ENCODE results near the gene NAT16. TPM values are rescaled to one million over a fixed set of nuclear protein-coding genes. Genes with fewer than 3 reads are reported as not detected.
A peak's percentile ranks its signal among the peaks of the same experiment; 100 is the strongest.

The NAT16 gene
- total and polyA plus RNA-seq, 2 of the 13 experiments (the other 11 are each of a cell fraction or from before 2014, with no cell fraction given), result 0.04 TPM; not detected in 1

DNA sequence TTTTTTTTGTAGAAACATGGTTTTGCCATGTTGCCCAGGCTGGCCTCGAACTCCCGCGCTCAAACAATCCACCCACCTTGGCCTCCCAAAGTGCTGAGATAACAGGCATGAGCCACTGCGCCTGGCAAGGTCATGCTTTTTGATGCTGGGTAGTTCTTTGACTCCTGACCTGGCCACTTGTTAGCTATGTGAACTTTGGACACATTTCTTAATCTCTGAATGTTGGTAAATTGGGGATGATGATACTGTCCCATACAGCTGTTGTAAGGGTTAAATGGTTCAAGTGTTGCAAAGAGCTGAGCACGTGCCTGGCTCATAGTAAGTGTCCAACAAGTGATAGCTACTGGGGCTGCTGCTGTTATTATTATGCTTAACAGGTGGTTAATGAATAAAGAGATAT lies 40.2 kb upstream of the NAT16 start (continued):
- TF ChIP-seq, protein P1, sequence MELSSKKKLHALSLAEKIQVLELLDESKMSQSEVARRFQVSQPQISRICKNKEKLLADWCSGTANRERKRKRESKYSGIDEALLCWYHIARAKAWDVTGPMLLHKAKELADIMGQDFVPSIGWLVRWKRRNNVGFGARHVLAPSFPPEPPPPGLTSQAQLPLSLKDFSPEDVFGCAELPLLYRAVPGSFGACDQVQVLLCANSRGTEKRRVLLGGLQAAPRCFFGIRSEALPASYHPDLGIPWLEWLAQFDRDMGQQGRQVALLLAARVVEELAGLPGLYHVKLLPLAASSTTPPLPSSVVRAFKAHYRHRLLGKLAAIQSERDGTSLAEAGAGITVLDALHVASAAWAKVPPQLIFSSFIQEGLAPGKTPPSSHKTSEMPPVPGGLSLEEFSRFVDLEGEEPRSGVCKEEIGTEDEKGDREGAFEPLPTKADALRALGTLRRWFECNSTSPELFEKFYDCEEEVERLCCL (CRISPR knock-in tag; IDR thresholded peaks at IDR 0.05; ENCODE audit: borderline replicate concordance), result no peak
- TF ChIP-seq ZMYM3 (CRISPR knock-in tag; IDR thresholded peaks at IDR 0.05), result peak; percentile 21; the same call in 1 of the 2 replicates
- TF ChIP-seq, protein P2, sequence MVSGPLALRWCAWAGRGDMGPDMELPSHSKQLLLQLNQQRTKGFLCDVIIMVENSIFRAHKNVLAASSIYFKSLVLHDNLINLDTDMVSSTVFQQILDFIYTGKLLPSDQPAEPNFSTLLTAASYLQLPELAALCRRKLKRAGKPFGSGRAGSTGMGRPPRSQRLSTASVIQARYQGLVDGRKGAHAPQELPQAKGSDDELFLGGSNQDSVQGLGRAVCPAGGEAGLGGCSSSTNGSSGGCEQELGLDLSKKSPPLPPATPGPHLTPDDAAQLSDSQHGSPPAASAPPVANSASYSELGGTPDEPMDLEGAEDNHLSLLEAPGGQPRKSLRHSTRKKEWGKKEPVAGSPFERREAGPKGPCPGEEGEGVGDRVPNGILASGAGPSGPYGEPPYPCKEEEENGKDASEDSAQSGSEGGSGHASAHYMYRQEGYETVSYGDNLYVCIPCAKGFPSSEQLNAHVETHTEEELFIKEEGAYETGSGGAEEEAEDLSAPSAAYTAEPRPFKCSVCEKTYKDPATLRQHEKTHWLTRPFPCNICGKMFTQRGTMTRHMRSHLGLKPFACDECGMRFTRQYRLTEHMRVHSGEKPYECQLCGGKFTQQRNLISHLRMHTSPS (CRISPR knock-in tag; IDR thresholded peaks at IDR 0.05; ENCODE audit: low read depth), result no peak

DNA sequence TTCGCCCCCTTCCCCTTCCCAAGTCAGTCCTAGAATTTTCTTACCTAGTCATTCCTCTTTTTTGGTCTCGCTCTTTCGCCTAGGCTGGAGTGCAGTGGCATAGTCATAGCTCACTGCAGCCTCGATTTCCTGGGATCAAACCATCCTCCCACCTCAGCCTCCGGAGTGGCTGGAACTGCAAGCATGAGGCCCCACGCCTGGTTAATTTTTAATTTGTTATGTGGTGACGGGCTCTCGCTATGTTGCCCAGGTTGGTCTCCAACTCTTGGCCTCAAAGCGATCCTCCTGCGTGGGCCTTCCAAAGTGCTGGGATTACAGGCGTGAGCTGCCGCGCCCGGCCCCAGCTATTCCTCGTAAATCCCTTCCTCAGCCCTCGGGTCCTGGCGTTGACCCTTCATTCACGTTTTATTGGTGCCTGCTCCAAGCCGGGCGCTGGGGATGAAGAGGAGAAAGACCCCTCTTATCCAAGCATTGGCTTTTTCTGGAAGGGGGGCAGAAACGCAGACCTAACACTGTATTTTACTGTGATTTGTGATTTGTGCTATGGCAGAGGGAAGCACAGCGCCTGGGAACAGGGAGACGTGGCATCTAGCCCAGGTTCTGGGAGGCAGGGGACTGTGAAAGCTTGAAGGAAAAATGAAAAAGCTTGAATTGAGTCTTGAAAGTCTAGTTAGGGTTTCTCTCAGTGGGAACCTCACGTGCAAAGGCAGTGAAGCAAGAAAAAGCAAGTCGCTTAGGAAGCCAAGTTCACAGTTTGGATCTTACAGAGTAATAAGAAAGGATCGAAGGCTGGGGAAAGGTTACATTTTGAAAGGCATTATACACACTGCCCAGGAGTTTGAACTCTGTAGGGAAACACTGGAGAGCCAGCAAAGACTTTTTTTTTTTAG lies 38.4 kb upstream of the NAT16 start:
- peak overlapping the region; percentile 86 for H3K9ac ChIP-seq (ENCODE audit: insufficient read depth, low read depth, low read length)
- FAIRE-seq, result peak; percentile 28
- peaks cover 44% of the 10 kb centered on the region for H3K4me1 ChIP-seq (ENCODE audit: insufficient read depth, low read length)
- peak; percentile 54 for ATAC-seq
- TSS peak; percentile 81 for BruUV-seq (replicated peaks)
- WGBS (ENCODE audit: low lambda C conversion rate), result 1% methylated on average over 24 of the region's 26 CpGs
- no peak overlapping the region for H2AFZ ChIP-seq (ENCODE audit: low read length)
- ChIA-PET POLR2A (interaction anchor here (0.6 to 11.2 kb wide), 22 partner anchors 11 to 1039 kb away, joined by 3 to 202 read pairs (median 6); partner anchors contain the start of genes CLDN15, FIS1, IFT22 and MOGAT3), CTCF (ENCODE audit: low intra/inter-chr PET ratio, low total read pairs) (interaction anchor here (1.0 kb wide), 1 partner anchor 25 kb away, joined by 3 read pairs; no protein-coding TSS in a partner anchor)
- H3K36me3 ChIP-seq (replicated peaks in 1 of 2; ENCODE audit: control insufficient read depth in 1 of 2, insufficient read depth in 2 of 2, low read length in 2 of 2), result peaks cover 4 to 16% of the 10 kb centered on the region in 2 experiments; a peak in 4 of 5 replicates
- H4K20me1 ChIP-seq (ENCODE audit: insufficient read depth, low read length), result no peaks in the 10 kb centered on the region
- in situ Hi-C loops (cut with HindIII; ENCODE audit: extremely low pct_ligation_motif_present, low pct_unique_long_range_greater_than_20kb), result no loop called here
- no peak for DNase-seq (ENCODE audit: low spot score)
- no peaks in the 10 kb centered on the region for H3K9me3 ChIP-seq (ENCODE audit: low read length)
- H3K27me3 ChIP-seq (ENCODE audit: control insufficient read depth in 1 of 2, insufficient read depth in 2 of 2, low read length in 2 of 2), result no peaks in the 10 kb centered on the region; a peak in 1 of 5 replicates
- peaks cover 29% of the 10 kb centered on the region for H3K79me2 ChIP-seq (ENCODE audit: insufficient read depth, low read length)
- H3K27ac ChIP-seq (ENCODE audit: extremely low read length, insufficient read depth, low read length), result peak overlapping the region; percentile 84
- intact Hi-C loops (cut with micrococcal nuclease; ENCODE audit: unreplicated experiment), result loop anchor here (1.0 kb wide), 1 partner anchor 26 kb away; no protein-coding TSS in a partner anchor
- peak overlapping the region; percentile 91 for H3K4me2 ChIP-seq (ENCODE audit: low read depth, low read length)
- peak overlapping the region; percentile 82 to 95 (median 83) for H3K4me3 ChIP-seq (replicated peaks in 1 of 3; ENCODE audit: insufficient read depth in 1 of 3, low read depth in 2 of 3, low read length in 3 of 3)
- TF ChIP-seq, protein P2 (CRISPR knock-in tag; IDR thresholded peaks at IDR 0.05; ENCODE audit: low read depth), result no peak
- no peak for TF ChIP-seq RNF2 (conservative IDR thresholded peaks at IDR 0.05; ENCODE audit: low read depth)
- TF ChIP-seq DNMT1 (CRISPR knock-in tag; IDR thresholded peaks at IDR 0.05), result no peak
- TF ChIP-seq MXD4 (CRISPR knock-in tag; IDR thresholded peaks at IDR 0.05), result no peak
- TF ChIP-seq ZFP82 (CRISPR knock-in tag; IDR thresholded peaks at IDR 0.05; ENCODE audit: borderline replicate concordance), result no peak
- peak; percentile 81; the same call in 1 of the 2 replicates for TF ChIP-seq KDM1A (CRISPR knock-in tag; IDR thresholded peaks at IDR 0.05)
- no peak for TF ChIP-seq ZNF644 (CRISPR knock-in tag; IDR thresholded peaks at IDR 0.05; ENCODE audit: low read depth)
- TF ChIP-seq SNAPC2 (CRISPR knock-in tag; IDR thresholded peaks at IDR 0.05), result no peak
- TF ChIP-seq ZFP41 (CRISPR knock-in tag; IDR thresholded peaks at IDR 0.05; ENCODE audit: borderline replicate concordance), result no peak
- no peak for TF ChIP-seq HES4 (CRISPR knock-in tag; IDR thresholded peaks at IDR 0.05; ENCODE audit: borderline replicate concordance)
- TF ChIP-seq, protein P3, sequence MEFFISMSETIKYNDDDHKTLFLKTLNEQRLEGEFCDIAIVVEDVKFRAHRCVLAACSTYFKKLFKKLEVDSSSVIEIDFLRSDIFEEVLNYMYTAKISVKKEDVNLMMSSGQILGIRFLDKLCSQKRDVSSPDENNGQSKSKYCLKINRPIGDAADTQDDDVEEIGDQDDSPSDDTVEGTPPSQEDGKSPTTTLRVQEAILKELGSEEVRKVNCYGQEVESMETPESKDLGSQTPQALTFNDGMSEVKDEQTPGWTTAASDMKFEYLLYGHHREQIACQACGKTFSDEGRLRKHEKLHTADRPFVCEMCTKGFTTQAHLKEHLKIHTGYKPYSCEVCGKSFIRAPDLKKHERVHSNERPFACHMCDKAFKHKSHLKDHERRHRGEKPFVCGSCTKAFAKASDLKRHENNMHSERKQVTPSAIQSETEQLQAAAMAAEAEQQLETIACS (CRISPR knock-in tag; IDR thresholded peaks at IDR 0.05), result no peak
- no peak for TF ChIP-seq ELF3 (CRISPR knock-in tag; IDR thresholded peaks at IDR 0.05)
- TF ChIP-seq SRSF9 (IDR thresholded peaks at IDR 0.05; ENCODE audit: borderline replicate concordance, insufficient read depth, low read depth, low read length, poor library complexity, severe bottlenecking), result no peak
